ENCODE data around the gene CCDC24. TPM values are rescaled to one million over a fixed set of nuclear protein-coding genes. Genes with fewer than 3 reads are reported as not detected.

CCDC24 gene
- total and polyA plus RNA-seq, 4 donors, result 0.92 to 4.2 (median 2.3) TPM

DNA sequence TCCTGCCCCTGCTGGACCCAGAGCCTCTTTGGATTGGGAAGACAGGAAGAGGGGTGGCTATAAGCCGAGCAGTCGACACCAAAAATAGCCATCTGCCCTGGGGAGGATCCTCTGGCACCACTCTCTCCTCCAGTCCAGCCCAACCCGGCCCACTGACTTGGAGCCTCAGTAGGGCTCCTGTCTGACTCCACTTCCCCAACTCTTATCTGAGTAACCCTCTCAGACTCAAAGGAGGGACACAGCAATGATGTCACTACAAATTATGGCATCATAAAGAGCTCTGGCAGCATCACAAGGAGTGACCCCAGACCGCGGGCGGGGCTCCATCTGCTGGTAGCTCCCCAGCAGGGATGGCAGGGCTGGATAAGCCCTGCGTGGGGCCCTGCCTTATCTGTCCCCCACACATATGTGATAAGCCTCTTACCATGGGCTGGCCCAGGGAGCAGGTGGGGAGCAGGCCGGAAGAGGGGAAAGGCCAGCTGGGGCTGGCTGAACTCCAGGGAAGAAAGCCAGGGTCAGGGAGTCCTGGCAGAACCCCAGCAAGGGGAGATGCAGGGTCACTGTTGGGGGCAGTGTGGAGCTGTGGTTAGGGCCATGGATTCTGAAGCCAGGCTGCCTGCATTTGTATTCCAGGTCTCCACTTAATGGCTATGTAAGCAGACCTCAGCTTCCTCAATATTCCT lies 44.5 kb downstream of the CCDC24 start:
- DNase-seq (ENCODE audit: low spot score), result peak; percentile 90
- Histone ChIP-seq H3K27me3 (ENCODE audit: control insufficient read depth in 4 of 4, insufficient read depth in 4 of 4, low read length in 3 of 4) (no peaks in the 10 kb centered on the region), H3K36me3 (ENCODE audit: control insufficient read depth in 4 of 4, insufficient read depth in 3 of 4, low read depth in 1 of 4, low read length in 3 of 4) (no peaks in the 10 kb centered on the region), H3K9ac (ENCODE audit: low read depth in 1 of 2, low read length in 2 of 2) (no peak overlapping the region), H3K27ac (ENCODE audit: low read depth in 1 of 2, low read length in 2 of 2) (peak overlapping the region in 1 of 2 donors; percentile 3), H3K4me1 (ENCODE audit: control insufficient read depth in 4 of 4, insufficient read depth in 4 of 4, low read length in 3 of 4) (peaks cover 3 to 19% (median 4%) of the 10 kb centered on the region in 4 donors), H3K9me3 (ENCODE audit: control insufficient read depth in 4 of 4, low read length in 3 of 4) (no peaks in the 10 kb centered on the region), H3K4me3 (ENCODE audit: low read depth in 1 of 3, low read length in 3 of 3) (no peak overlapping the region)
- TF ChIP-seq NR2F2 (IDR thresholded peaks at IDR 0.05) (peak; percentile 30), TAF1 (conservative IDR thresholded peaks at IDR 0.05) (no peak)
- 62% methylated on average over 8 of the region's 8 CpGs for WGBS

DNA sequence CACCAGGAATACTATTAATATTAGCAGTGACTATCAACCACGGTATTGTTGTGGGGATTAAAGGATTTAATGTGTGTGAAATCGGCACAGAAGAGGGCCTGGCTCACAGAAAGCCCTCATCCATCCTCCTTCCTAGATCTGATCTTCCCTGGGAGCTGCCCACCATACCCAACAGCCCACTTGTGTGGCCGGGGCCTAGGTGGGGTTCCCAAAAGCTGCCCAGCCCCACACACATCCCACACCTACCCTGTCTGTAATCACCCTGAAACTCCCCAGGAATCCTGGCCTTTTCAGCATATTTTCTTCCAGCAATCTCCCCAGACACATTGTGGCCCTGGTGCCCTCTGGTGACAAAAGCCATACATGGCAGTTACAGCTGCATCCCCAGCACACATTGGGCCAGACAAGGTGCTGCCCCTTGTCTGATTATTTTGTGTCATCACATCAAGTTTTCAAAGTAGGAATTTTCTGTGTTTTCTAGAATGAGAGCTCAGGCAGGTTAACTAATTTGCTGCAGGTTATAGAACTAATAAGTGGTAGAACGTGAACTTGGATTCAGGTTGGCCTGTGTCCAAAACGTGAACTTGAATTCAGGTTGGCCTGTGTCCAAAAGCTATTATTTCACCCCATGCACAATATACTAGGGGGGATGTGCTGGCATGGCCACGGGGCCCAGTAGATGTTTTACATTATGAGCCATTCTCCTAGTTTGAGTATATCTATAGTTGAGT lies 45.2 kb downstream of the CCDC24 start:
- TF ChIP-seq, protein P1, sequence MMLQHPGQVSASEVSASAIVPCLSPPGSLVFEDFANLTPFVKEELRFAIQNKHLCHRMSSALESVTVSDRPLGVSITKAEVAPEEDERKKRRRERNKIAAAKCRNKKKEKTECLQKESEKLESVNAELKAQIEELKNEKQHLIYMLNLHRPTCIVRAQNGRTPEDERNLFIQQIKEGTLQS (IDR thresholded peaks at IDR 0.05), result no peak
- TF ChIP-seq, protein P2, sequence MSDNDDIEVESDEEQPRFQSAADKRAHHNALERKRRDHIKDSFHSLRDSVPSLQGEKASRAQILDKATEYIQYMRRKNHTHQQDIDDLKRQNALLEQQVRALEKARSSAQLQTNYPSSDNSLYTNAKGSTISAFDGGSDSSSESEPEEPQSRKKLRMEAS (IDR thresholded peaks at IDR 0.05), result no peak
- TF ChIP-seq, protein P3, sequence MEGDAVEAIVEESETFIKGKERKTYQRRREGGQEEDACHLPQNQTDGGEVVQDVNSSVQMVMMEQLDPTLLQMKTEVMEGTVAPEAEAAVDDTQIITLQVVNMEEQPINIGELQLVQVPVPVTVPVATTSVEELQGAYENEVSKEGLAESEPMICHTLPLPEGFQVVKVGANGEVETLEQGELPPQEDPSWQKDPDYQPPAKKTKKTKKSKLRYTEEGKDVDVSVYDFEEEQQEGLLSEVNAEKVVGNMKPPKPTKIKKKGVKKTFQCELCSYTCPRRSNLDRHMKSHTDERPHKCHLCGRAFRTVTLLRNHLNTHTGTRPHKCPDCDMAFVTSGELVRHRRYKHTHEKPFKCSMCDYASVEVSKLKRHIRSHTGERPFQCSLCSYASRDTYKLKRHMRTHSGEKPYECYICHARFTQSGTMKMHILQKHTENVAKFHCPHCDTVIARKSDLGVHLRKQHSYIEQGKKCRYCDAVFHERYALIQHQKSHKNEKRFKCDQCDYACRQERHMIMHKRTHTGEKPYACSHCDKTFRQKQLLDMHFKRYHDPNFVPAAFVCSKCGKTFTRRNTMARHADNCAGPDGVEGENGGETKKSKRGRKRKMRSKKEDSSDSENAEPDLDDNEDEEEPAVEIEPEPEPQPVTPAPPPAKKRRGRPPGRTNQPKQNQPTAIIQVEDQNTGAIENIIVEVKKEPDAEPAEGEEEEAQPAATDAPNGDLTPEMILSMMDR (IDR thresholded peaks at IDR 0.05; ENCODE audit: low read depth, low read length, missing input control), result peak; percentile 91
- peak; percentile 90 to 97 for TF ChIP-seq RAD21 (IDR thresholded peaks at IDR 0.05)
- TF ChIP-seq NR2F2 (IDR thresholded peaks at IDR 0.05), result peak; percentile 45
- peak; percentile 82 for DNase-seq (ENCODE audit: low spot score)
- Histone ChIP-seq H3K27me3 (ENCODE audit: control insufficient read depth in 4 of 4, insufficient read depth in 4 of 4, low read length in 3 of 4) (no peaks in the 10 kb centered on the region), H3K36me3 (ENCODE audit: control insufficient read depth in 4 of 4, insufficient read depth in 3 of 4, low read depth in 1 of 4, low read length in 3 of 4) (no peaks in the 10 kb centered on the region), H3K9me3 (ENCODE audit: control insufficient read depth in 4 of 4, low read length in 3 of 4) (no peaks in the 10 kb centered on the region), H3K4me3 (ENCODE audit: low read depth in 1 of 3, low read length in 3 of 3) (no peak overlapping the region), H3K9ac (ENCODE audit: low read depth in 1 of 2, low read length in 2 of 2) (no peak overlapping the region), H3K4me1 (ENCODE audit: control insufficient read depth in 4 of 4, insufficient read depth in 4 of 4, low read length in 3 of 4) (peaks cover 0 to 12% (median 0%) of the 10 kb centered on the region in 4 donors), H3K27ac (ENCODE audit: low read depth in 1 of 2, low read length in 2 of 2) (no peak overlapping the region)
- 17% methylated on average over 6 of the region's 6 CpGs for WGBS

DNA sequence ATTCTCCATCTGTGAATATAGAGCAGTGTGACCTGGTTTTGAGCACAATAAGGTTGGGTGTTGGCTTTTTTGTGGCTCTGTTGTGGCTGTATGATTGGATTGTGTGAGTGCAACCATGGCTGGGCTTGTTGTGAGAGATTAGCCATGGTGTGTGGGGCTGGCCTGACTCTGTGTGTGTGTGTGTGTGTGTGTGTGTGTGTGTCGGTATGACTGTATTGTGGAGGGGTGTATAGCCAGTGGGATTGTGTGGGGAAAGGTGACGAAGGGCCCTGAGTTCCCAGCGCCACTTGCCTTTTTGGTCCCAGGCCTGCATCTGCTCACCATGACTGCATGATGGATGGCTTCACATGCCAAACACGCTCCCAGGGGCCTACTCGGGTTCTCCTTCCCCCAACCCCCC lies 45.8 kb downstream of the CCDC24 start:
- Histone ChIP-seq H3K4me3 (ENCODE audit: low read depth in 1 of 3, low read length in 3 of 3) (no peak overlapping the region), H3K4me1 (ENCODE audit: control insufficient read depth in 4 of 4, insufficient read depth in 4 of 4, low read length in 3 of 4) (peaks cover 0 to 7% (median 0%) of the 10 kb centered on the region in 4 donors), H3K27me3 (ENCODE audit: control insufficient read depth in 4 of 4, insufficient read depth in 4 of 4, low read length in 3 of 4) (no peaks in the 10 kb centered on the region), H3K36me3 (ENCODE audit: control insufficient read depth in 4 of 4, insufficient read depth in 3 of 4, low read depth in 1 of 4, low read length in 3 of 4) (no peaks in the 10 kb centered on the region), H3K9ac (ENCODE audit: low read depth in 1 of 2, low read length in 2 of 2) (no peak overlapping the region), H3K9me3 (ENCODE audit: control insufficient read depth in 4 of 4, low read length in 3 of 4) (no peaks in the 10 kb centered on the region), H3K27ac (ENCODE audit: low read depth in 1 of 2, low read length in 2 of 2) (no peak overlapping the region)
- DNase-seq (ENCODE audit: low spot score), result peak; percentile 60
- no peak for TF ChIP-seq NR2F2 (IDR thresholded peaks at IDR 0.05)
- no peak for TF ChIP-seq HNF4G (IDR thresholded peaks at IDR 0.05)
- no peak for TF ChIP-seq HNF4A (conservative IDR thresholded peaks at IDR 0.05)
- no peak for TF ChIP-seq YY1 (IDR thresholded peaks at IDR 0.05)
- no peak for TF ChIP-seq RAD21 (IDR thresholded peaks at IDR 0.05)
- no peak for TF ChIP-seq JUND (IDR thresholded peaks at IDR 0.05)
- TF ChIP-seq, protein P4, sequence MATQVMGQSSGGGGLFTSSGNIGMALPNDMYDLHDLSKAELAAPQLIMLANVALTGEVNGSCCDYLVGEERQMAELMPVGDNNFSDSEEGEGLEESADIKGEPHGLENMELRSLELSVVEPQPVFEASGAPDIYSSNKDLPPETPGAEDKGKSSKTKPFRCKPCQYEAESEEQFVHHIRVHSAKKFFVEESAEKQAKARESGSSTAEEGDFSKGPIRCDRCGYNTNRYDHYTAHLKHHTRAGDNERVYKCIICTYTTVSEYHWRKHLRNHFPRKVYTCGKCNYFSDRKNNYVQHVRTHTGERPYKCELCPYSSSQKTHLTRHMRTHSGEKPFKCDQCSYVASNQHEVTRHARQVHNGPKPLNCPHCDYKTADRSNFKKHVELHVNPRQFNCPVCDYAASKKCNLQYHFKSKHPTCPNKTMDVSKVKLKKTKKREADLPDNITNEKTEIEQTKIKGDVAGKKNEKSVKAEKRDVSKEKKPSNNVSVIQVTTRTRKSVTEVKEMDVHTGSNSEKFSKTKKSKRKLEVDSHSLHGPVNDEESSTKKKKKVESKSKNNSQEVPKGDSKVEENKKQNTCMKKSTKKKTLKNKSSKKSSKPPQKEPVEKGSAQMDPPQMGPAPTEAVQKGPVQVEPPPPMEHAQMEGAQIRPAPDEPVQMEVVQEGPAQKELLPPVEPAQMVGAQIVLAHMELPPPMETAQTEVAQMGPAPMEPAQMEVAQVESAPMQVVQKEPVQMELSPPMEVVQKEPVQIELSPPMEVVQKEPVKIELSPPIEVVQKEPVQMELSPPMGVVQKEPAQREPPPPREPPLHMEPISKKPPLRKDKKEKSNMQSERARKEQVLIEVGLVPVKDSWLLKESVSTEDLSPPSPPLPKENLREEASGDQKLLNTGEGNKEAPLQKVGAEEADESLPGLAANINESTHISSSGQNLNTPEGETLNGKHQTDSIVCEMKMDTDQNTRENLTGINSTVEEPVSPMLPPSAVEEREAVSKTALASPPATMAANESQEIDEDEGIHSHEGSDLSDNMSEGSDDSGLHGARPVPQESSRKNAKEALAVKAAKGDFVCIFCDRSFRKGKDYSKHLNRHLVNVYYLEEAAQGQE (IDR thresholded peaks at IDR 0.05), result no peak
- TF ChIP-seq, protein P2 (IDR thresholded peaks at IDR 0.05), result no peak
- TF ChIP-seq, protein P3 (IDR thresholded peaks at IDR 0.05; ENCODE audit: low read depth, low read length, missing input control), result no peak
- TF ChIP-seq GABPA (IDR thresholded peaks at IDR 0.05 in 1 of 2, conservative IDR thresholded peaks at IDR 0.05 in 1 of 2), result no peak
- TF ChIP-seq RXRA (IDR thresholded peaks at IDR 0.05), result no peak
- no peak for TF ChIP-seq FOXA2 (IDR thresholded peaks at IDR 0.05)
- TF ChIP-seq FOXA1 (IDR thresholded peaks at IDR 0.05), result no peak
- WGBS, result 84% methylated on average over 5 of the region's 5 CpGs
